Loucy (cell line): ENCODE data around the gene CLIC2.

Experiments used
- EZH2phosphoT487 ChIP-seq: fragments of 200-600 bp; IDR thresholded peaks from 2 replicates; pipeline ENCODE4 v1.6.1; 2018; ENCODE audit warnings: antibody characterized with exemption, mild to moderate bottlenecking, moderate library complexity, borderline replicate concordance
- TF ChIP-seq, protein P1 (sequence below): fragments of 200-600 bp; sonication (generic); conservative IDR thresholded peaks from 2 replicates; pipeline ENCODE4 v1.5.1; 2014; ENCODE audit warnings: mild to moderate bottlenecking, antibody characterized with exemption, low read length

DNA sequence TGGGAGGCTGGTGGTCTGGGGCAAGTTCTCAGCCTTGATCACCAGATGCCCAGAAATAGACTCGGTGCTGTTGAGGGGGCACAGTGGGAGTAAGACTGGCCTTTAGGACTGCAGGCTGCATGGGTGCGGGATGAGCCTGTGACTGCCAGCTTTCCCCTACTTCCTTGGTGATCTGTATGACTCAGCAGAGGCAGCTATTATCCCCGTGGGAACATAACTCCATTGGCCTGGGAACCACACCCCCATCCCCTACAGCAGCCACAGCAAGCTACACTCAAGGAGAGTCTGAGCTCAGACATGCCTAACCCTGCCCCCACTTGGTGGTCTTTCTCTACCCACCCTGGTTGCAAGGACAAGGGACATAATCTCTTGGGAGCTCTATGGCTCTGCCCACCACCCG is 20.6 kb downstream of the CLIC2 start:
- TF ChIP-seq, protein P1, sequence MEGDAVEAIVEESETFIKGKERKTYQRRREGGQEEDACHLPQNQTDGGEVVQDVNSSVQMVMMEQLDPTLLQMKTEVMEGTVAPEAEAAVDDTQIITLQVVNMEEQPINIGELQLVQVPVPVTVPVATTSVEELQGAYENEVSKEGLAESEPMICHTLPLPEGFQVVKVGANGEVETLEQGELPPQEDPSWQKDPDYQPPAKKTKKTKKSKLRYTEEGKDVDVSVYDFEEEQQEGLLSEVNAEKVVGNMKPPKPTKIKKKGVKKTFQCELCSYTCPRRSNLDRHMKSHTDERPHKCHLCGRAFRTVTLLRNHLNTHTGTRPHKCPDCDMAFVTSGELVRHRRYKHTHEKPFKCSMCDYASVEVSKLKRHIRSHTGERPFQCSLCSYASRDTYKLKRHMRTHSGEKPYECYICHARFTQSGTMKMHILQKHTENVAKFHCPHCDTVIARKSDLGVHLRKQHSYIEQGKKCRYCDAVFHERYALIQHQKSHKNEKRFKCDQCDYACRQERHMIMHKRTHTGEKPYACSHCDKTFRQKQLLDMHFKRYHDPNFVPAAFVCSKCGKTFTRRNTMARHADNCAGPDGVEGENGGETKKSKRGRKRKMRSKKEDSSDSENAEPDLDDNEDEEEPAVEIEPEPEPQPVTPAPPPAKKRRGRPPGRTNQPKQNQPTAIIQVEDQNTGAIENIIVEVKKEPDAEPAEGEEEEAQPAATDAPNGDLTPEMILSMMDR = no peak
- no peak for TF ChIP-seq EZH2phosphoT487
